GM18502 (cell line): ENCODE measurements around the gene OR2H1.

ENCODE experiments used
- ATAC-seq: cut with Tn5 transposase; IDR thresholded peaks from one replicate; pipeline ENCODE4 v1.9.1; 2021; ENCODE audit warnings: mild to moderate bottlenecking; ENCODE audit not compliant: unreplicated experiment, poor library complexity

The OR2H1 gene

GRCh38 chr6:29479560-29479959, 22.6 kb downstream of the OR2H1 start:
- ATAC-seq: no peak

GRCh38 chr6:29483186-29483585, 26.2 kb downstream of the OR2H1 start:
- ATAC-seq: no peak

- no peak for ATAC-seq
These were observed 26.8 kb downstream of the OR2H1 start for GRCh38 chr6:29483735-29484134.

GRCh38 chr6:29486577-29486976, 29.6 kb downstream of the OR2H1 start:
- ATAC-seq: no peak

GRCh38 chr6:29487131-29487530, 30.2 kb downstream of the OR2H1 start:
- ATAC-seq: no peak

- ATAC-seq: no peak
These were observed 30.7 kb downstream of the OR2H1 start, which contains the start of gene MAS1L for GRCh38 chr6:29487660-29488059. MAS1L (minus strand) TSS chr6:29487956; CDS start chr6:29487902, 54 bp downstream.

GRCh38 chr6:29488874-29489273, 31.9 kb downstream of the OR2H1 start:
- ATAC-seq: no peak

GRCh38 chr6:29489286-29489685, 32.3 kb downstream of the OR2H1 start:
- ATAC-seq: no peak

- no peak for ATAC-seq
These were observed 33.1 kb downstream of the OR2H1 start for GRCh38 chr6:29490055-29490454.

- ATAC-seq: no peak
These were observed 33.6 kb downstream of the OR2H1 start for GRCh38 chr6:29490552-29490951.

GRCh38 chr6:29491574-29491973, 34.6 kb downstream of the OR2H1 start:
- no peak for ATAC-seq

- ATAC-seq: no peak
These were observed 36.3 kb downstream of the OR2H1 start for GRCh38 chr6:29493261-29493660.

GRCh38 chr6:29494131-29494530, 37.2 kb downstream of the OR2H1 start:
- ATAC-seq: no peak

- ATAC-seq: no peak
These were observed 38.6 kb downstream of the OR2H1 start for GRCh38 chr6:29495571-29495970.

- no peak for ATAC-seq
These were observed 40.0 kb downstream of the OR2H1 start for GRCh38 chr6:29496961-29497360.

GRCh38 chr6:29499704-29500103, 42.7 kb downstream of the OR2H1 start:
- no peak for ATAC-seq

GRCh38 chr6:29500594-29500993, 43.6 kb downstream of the OR2H1 start:
- no peak for ATAC-seq

- no peak for ATAC-seq
These were observed 44.2 kb downstream of the OR2H1 start for GRCh38 chr6:29501106-29501505.

GRCh38 chr6:29502181-29502580, 45.2 kb downstream of the OR2H1 start:
- no peak for ATAC-seq

GRCh38 chr6:29502597-29502996, 45.6 kb downstream of the OR2H1 start:
- no peak for ATAC-seq

GRCh38 chr6:29504961-29505360, 48.0 kb downstream of the OR2H1 start:
- no peak for ATAC-seq

- ATAC-seq: no peak
These were observed 48.9 kb downstream of the OR2H1 start for GRCh38 chr6:29505808-29506207.

GRCh38 chr6:29506446-29507067, 49.6 kb downstream of the OR2H1 start:
- no peak for ATAC-seq
